Right renal cortex interstitium (tissue), 3 donors: ENCODE data around the gene SCGB1D2. TPM values are rescaled to one million over a fixed set of nuclear protein-coding genes. Genes with fewer than 3 reads are reported as not detected.
"Not testable (repeated sequence)": the region's sequence is repeated elsewhere in the genome, so short reads cannot be mapped to it uniquely, and the experiment has no call there.

ENCODE experiments used
- DNase-seq, 3 donors: peaks; one replicate each; pipeline ENCODE4 v3.0.0-alpha.2; 2013; ENCODE audit warnings: low read depth in 3 of 3, low spot score in 2 of 3
- polyA plus RNA-seq, 3 donors: library from polyadenylated mRNA; unstranded; fragments of 120-200 nt; gene quantifications; one replicate each; pipeline ENCODE4 v1.2.1, GENCODE V29; 2013; ENCODE audit not compliant: insufficient read length in 3 of 3

The SCGB1D2 gene, protein sequence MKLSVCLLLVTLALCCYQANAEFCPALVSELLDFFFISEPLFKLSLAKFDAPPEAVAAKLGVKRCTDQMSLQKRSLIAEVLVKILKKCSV
- polyA plus RNA-seq: 1 to 10 TPM; 2.3 to 2.5 (median 2.4) TPM

DNA sequence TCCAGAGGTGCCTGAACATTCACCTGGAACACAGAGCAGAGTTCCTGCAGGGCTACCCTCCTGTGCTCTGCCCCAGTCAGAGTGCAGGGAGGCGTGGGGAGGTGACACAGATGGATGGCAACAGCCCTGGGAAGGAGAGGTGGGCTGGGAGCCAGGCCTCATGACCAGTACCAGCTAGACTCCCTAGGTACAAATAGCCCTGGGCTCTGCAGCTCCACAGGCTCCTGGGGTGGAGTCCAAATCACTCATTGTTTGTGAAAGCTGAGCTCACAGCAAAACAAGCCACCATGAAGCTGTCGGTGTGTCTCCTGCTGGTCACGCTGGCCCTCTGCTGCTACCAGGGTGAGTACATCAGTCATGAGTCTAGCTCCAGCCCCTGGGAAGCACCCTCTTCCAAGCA lies at the start of gene SCGB1D2:
TSS of gene SCGB1D2 (plus strand) at position 219 of the 400 bp plus-strand sequence. CDS start at position 288, 69 bp downstream.
- no peak for DNase-seq

GRCh38 chr11:62193952-62194351 lies 48.1 kb upstream of the SCGB1D2 start:
- DNase-seq: no peak

- not testable (repeated sequence) for DNase-seq
Observed at GRCh38 chr11:62195010-62195409, 47.0 kb upstream of the SCGB1D2 start.

GRCh38 chr11:62195945-62196344 lies 46.1 kb upstream of the SCGB1D2 start:
- DNase-seq: no peak

DNA sequence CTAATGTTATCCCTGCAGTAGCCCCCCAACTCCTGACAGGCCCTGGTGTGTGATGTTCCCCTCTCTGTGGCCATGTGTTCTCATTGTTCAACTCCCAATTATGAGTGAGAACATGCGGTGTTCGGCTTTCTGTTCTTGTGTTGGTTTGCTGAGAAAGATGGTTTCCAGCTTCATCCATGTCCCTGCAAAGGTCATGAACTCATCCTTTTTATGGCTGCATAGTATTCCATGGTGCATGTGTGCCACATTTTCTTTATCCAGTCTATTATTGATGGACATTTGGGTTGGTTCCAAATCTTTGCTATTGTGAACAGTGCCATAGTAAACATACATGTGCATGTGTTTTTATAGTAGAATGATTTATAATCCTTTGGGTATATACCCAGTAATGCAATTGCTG lies 44.6 kb upstream of the SCGB1D2 start:
- DNase-seq: not testable (repeated sequence)

- no peak for DNase-seq
Observed at GRCh38 chr11:62201376-62201775, 40.7 kb upstream of the SCGB1D2 start.

- no peak for DNase-seq
Observed at GRCh38 chr11:62202910-62203309, 39.1 kb upstream of the SCGB1D2 start.

DNA sequence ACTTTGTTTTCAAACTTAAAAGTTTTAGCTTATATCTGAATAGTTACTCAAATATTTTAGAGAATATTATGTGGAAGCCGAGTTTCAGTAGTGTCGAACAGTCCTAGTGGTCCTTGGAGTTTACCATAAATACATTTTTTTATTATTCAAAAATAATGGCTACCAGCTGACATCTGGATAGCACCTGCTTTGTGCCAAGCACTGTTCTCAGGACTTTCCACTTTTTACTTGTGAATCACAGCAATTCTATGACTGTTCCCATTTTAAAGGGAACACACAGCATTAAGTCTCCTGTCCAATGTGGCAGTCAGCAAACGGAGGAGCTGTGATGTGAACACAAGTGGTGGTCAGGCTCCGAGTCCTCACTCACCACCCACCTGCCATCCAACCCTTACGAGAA lies 37.6 kb upstream of the SCGB1D2 start:
- DNase-seq: no peak

DNA sequence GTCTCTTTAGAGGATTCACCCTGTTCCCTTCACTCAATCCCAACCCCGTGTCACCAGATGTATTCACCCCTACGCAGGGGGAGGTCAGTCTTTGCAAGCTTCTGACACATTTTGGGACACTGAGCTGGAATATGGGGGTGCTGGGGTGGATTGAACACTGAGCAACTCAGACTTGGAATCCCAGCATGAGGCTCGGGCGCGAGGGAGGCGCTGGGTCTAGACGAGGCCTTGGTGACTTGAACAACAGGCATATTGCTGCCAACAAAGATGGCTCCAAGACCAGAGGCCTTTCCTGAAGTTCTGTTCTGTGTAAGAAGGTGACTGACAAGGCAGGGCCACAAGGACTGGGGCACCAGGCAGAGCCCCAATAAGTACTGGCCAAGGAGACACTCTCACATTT lies 36.6 kb upstream of the SCGB1D2 start:
- no peak for DNase-seq

- DNase-seq: not testable (repeated sequence)
Observed at GRCh38 chr11:62206276-62207066, 35.6 kb upstream of the SCGB1D2 start.

DNA sequence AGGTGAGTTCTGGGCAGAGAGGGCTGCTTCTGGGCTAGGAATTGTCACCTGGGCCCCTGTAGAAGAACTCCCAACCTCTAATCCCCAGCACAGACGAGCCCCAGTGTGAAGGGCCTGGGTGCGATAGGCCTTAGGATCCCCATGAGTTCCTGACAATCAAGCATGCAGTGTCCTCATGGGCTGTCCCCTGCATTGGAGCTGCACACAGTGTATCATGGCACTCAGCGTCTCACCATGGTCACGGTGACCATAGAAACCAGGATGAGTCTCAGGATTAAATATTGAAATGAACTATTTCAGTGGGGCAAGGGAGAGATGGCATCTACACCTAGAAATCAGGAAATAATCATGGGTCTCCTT lies 33.3 kb upstream of the SCGB1D2 start:
- no peak for DNase-seq

GRCh38 chr11:62217191-62217748 lies 24.8 kb upstream of the SCGB1D2 start:
- no peak for DNase-seq

DNA sequence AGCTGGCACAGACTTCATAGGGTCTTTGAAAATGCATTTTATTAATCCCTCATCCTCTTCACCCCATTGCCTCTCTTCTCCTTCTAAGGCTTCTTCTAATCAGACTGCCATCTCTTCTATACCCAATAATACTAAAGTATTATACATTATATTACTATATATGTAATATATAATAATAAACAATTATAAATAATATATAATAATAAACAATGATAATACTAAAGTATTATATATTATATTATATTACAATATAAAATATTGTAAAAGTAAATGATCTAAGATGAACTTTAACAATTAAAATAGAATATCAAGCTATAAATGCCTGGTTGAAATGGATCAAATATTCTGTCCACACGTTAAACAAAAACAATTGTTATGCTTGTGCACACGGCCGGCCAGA lies 20.5 kb upstream of the SCGB1D2 start:
- DNase-seq: no peak

DNA sequence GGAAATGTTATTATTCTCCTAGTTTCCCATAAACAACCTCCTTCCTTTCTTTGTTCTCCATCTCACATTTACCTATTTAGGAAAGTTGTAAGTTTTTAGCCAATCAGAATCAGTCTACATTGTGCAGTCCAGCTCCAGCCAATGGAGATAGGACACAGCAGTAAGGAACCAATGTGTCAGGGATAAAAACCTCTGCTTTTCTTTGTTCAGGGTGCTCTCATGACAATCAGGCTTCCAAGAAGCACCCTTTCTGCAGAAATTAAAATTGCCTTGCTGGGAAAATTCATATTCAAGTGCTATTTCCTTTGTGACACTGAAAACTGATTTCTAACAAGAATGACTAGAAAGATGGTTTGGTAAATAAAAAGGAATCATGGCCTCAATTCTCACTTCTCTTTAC lies 18.9 kb upstream of the SCGB1D2 start:
- DNase-seq: no peak

GRCh38 chr11:62233730-62234129 lies 8.3 kb upstream of the SCGB1D2 start:
- no peak for DNase-seq

- DNase-seq: no peak
Observed at GRCh38 chr11:62236187-62236586, 5.9 kb upstream of the SCGB1D2 start.

GRCh38 chr11:62237499-62237898 lies 4.5 kb upstream of the SCGB1D2 start:
- DNase-seq: no peak

DNA sequence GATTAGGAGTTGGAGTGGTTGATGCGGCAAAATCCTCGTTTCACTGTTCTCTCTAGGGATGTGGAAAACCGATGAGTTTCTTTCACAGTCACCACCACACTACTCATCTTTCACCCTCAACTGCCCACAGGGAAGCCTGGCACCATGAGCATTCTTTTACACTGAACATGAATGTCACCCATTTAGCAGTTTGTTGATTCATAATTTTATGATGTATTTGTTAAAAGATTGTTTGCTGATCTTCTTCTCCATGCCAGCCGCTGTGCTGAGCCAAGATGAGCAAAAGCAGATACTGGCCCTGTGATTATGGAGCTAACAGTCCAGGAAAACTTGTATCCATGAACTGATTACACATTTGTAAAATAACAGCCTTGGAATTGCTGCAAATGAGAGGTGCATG lies 3.9 kb upstream of the SCGB1D2 start:
- DNase-seq: no peak

- DNase-seq: no peak
Observed at GRCh38 chr11:62241095-62241494, 944 bp upstream of the SCGB1D2 start.

GRCh38 chr11:62245271-62245753 lies 3.3 kb downstream of the SCGB1D2 start:
- DNase-seq: peak; percentile 12 to 43 (median 31)

GRCh38 chr11:62251698-62252097 lies 9.7 kb downstream of the SCGB1D2 start:
- no peak for DNase-seq

GRCh38 chr11:62253999-62254542 lies 12.0 kb downstream of the SCGB1D2 start:
- DNase-seq: no peak
